NAMALWA (cell line): ENCODE measurements around the gene MAPK8.

Experiments
- DNase-seq: peaks from one replicate; pipeline ENCODE4 v3.0.0-alpha.2; 2015; ENCODE audit warnings: low spot score

MAPK8 gene

DNA sequence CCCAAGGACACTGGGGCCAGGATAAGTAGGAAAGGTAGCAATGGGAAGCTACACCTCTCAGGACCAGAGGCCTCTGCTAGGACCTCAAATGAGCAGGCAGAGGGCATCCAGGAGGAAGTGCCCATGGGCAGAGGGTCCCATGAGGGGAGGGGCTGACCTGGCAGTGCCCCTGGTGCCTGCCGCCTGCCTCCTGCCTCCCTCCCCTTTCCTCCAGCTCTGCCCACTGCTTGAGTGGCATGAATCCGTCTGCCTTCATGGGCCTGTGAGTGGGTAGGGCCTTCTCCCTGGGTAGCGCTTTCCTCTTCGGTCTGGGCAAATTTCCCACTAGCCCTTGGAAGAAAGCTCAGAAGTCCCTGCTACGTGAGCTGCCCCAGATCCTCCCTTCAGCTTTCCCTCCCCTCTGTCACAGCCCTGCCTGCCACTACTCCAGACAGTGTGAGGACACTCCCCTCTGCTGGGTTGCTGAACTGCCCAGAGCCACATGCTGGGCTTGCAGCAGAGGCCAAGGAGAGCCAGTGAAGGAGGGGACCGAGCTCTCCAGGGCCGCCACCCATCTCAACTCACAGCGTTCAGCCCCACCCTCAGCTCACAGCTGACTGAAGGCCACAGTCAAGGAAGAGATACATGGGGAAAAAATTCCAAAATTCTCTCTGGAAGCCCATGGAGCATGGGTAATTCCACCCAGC is 157.0 kb downstream of the MAPK8 start:
- no peak for DNase-seq

- DNase-seq, result no peak
Measured at GRCh38 chr10:48464121-48464870, 157.8 kb downstream of the MAPK8 start.

GRCh38 chr10:48464871-48465736 is 158.6 kb downstream of the MAPK8 start:
- DNase-seq, result no peak

DNA sequence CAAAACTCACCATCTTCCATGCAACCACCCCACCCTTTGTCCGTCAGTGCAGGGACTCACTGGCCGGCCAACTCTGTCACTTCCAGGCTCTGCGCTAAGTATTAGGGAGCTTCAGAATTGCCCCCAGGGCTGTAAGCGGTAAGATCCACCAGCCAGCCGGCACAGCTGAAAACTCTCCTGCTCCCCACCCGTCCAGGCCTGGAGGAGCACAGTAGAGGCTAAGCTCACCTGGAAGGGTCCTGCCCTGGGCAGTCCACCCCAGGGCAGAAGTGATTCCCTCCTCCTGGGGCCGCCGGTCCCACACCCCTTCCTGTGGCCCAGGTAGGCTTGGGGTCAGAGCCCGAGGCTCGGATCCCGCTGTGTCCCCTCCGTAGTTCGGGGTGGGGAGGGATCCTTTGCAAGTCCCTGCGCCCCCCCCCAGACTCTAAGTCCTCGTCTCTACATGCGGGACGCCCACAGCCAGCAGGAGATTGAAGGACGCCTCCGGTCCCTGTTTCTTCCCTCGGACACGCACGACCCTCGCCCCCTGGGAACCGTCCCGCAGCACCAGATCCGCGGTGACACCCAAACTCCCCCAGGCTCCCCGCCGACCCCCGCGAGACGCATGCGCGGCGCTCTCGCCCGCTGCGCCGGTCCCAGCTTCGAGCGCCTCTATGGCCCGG is 159.5 kb downstream of the MAPK8 start:
- no peak for DNase-seq

DNA sequence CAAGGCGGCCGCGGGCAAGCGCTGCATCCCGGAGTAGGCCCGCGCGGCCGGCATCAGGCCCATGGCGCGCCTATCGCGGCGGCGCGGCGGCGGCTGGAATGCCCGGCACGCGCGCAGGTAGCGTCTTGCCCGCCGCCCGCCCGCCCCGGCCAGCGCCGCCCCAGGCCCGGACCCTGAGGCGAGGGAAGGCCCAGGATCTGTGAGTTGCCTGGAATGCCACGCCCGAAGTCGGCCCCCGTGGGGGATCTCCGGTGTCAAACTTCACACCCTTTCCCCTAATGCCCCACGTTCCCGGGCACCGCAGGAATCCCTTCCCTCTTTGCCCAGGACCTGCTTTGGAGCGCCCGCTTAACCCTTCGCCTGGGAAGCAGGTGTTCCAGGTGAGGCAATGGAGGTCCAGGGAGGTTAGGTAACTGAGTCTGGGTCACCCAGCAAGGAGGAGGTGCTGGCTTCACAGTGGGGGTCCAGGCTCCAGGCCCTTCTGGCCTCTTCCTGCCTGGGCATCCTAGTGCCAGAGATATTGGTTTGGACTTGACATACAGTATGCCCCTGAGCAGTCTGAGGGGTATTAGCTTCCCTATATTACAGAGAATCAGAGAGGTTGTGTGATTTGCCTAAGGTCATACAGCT is 160.2 kb downstream of the MAPK8 start:
- no peak for DNase-seq

DNA sequence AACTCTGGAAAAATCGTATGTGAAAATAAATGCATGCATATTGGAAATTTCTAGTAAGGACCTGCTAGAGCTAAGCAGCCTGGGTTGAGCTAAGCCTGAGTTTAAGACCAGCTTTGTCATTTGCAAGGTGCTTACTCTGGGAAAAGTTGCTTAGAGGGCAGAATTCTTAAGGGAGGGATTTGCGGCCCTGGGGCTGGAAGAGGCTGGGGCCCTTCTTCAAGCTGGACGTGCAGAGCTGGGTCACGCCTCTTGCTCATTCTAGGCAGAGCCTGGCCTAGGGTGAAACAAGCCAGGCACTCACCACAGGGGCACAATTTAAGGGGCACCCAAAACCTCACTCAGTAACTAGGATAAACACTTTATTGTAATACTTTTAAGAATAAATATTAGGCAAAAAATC is 161.2 kb downstream of the MAPK8 start:
- no peak for DNase-seq

DNA sequence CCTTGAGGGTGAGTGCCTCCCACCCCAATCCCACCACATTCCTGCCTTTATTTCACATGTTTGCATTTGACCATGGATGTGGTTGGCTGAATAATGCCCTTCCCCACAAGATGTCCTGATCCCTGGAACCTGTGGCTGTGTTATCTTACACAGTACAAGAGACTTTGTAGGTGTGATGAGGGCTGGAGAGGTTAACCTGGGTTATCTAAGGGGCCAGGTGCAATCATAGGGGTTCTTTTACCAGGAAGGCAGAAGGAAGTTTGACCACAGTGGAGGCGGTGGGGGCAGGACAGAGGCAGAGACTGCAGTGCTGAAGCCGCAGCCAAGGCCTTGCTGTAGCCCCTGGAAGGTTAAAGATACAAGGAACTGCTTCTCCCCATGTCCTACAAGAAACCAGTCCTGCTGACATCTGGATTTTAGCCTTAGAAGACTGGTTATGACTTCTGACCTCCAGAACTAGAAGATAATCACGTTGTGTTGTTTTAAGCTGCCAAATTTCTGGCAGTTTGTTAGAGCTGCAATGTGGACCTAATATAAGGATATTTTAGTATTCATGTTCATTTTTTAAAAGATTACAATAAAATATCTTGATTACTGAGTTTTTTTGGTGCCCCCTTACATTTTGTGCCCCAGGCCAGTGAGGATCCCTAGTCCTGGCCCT is 161.8 kb downstream of the MAPK8 start:
- DNase-seq, result no peak

GRCh38 chr10:48468866-48469511 is 162.5 kb downstream of the MAPK8 start:
- DNase-seq, result no peak

DNA sequence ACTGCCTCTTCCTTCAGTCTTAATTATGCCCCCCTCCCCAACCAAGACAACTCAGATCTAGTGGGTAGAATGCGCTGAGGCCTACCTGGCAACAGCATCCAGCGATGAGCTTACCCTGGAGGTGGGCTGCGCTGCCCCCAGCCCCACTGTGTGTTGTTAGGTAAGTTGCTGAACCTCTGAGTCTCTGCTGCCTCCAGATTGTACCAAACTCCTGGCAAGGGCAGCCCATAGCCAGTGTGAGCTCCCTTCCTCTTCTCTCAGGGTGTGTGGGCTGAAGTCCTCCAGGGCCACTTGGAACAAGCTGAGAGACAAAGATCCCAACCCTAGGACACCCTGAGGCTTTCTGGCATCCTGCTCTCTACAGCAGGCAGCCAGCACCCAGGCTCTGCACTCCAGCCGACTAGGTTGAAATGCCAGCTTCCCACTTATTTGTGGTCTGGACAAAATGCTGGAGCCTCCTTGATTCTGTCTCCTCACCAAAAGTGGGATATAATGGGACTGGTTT is 163.1 kb downstream of the MAPK8 start:
- DNase-seq, result no peak

DNA sequence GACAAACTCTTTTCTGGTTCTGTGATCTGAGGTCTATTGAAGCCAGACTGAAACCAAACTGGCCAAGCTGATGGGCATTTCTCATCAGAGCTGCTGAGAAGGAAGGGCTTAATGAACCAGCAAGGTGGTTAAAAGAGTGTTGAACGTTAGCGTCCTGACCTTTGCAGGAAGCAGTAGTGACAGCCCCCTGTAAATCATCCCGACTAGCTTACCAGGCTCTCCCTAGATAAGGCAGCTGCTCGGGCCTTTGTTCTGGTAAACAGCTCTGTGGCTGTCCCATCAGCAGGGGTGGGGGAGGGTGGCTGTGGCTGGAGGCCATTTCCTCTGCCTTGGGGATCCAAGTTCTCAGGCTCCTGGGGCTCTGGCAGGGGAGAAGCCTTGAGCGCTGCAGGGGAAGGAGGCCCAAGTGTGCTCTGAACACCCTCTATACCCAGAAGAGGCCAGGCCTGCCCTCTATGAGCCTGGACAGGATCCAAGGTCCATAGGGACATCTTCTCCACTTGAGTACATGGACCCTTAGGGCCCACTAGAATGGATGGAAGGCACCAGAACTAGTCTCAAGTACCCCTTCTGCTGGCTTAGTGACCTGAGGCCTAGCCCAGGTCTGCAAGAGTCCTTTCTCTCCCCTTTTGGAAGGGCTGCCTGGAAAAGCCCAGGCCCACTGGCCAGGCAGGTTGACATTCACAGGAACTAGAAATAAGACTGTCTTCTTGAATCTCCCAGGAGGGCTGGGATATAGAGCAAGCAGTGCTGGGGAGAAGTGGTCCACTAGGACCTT is 163.8 kb downstream of the MAPK8 start:
- no peak for DNase-seq

DNA sequence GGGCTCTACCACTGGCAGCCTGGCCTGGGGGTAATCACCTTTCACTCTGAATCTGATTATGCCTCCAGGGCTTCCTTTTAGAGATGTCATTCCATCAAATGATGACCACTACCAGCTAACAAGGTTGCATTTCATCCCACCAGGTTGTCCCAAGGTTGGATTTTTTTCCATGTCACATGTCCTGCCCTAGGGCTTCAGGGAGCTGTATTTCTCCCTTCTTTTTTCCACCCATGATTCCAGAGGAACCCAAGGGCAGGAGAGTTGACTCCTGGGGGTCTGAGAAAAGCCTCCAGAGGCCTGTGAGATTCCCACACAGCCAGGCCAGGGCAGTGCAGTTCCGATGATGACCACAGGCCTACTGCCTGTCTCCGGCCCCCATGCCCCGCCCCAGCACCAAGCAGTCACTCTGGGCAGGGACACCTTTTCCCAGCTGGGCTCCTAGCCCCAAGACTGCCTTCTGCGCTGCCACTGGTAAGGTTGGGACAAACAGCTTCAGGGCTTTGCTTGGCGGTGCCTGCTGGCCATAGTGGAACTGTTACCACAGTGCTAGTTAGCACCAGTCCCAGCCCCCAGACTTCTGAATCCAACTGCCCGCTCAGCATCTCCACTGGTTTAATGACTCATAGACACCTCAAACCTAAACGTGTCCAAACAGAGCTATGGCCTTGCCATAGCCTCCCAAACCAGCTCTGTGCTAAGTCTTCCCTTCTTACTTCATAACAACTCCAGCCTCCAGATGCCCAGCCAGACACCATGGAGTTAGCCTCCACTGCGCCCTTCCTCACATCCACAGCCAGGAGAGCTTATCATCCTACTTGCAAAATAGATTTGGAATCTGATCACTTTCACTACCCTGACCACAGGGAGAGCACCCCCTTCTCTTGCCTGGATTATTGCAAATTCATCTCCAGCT is 164.7 kb downstream of the MAPK8 start:
- DNase-seq, result no peak

DNA sequence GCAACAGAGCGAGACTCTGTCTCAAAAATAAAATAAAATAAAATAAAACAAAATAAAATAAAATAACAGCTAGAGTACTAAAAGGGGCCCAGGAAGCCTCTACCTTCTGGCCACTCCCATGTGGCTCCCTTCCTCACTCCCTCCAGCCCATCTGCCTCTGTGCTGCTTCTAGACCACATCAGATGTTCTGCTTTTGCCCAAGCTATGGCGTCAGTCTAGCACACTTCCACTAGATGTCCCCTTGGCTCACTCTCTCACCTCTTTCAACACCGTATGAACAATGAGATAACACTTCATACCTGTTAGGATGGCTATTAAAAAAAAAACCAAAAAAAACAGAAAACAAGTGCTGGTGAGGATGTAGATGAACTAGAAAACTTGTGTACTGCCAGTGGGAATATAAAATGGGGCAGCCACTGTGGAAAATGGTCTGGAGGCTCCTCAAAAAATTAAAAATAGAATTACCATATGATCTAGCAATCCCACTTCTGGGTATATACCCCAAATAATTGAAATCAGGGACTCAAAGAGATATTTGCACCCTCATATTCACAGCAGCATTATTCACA is 166.1 kb downstream of the MAPK8 start:
- no peak for DNase-seq

DNA sequence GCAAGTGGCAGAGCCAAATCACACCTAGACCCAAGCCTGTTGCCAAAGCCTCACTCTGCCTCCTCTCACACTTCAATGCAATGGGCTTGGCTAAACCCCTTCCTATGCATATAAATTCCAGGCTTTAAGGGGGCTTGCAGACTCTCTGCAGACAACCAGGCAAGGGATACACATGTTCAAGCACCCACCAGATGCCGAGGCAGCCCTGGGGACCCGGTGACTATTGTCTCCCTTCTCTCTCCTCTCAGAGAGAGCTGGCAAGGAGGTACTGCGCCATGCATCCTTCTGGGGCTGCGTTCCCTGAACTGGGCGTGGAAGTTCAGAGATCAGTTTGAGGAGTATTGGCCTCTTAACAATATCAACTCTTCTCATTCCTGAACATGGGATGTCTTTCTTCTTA is 167.2 kb downstream of the MAPK8 start:
- no peak for DNase-seq

- DNase-seq, result no peak
Measured at GRCh38 chr10:48474765-48475365, 168.4 kb downstream of the MAPK8 start.

DNA sequence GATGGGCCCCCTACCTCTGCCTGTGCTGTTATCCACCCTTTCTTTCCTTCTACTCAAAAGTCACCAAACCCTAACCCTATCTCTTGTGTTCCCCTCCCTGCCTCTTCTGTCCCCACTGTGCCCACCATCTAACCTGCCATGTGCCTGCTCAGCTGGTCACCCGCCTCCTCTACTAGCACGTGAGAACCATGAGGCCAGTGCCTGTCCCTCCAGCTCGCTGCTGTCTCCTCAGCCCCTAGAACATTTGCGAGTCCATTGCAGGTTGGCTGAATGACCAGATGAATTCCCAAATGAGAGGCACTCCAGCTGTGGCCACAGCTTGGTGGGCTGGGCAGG is 169.4 kb downstream of the MAPK8 start:
- no peak for DNase-seq

DNA sequence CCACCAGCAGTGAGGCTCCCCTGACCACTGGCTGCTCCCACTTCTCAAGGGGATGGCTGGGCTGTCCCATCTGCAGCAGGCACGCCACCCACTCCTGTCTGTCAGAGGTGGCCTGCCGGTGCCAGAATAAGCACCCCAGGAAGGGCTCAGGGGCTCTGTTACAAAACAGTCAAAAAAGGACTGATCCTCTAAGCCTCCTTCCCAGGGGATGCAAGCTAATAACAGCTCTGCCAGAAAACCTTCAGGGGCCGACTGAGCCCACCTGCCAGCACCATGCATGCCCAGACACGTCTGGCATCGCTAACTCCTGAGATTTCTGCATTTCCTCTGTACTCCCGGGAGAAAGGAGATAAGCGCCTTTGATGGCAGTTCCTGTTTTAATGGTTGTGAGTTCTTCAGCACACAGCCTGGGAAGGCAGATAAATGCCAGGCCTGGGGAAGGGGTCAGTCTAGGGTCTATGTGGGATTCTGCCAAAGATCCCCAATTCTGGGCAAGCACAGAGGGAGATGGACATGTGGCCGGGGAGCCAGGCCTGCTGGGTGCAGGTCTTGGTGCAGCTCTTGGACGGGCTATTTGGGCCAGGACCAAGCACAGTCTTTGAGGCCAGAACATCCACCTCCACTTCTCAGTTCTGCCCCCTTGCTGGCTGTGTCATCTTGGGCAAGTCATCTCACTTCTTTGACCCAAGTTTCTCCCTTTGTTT is 170.0 kb downstream of the MAPK8 start:
- DNase-seq, result no peak

- no peak for DNase-seq
Measured at GRCh38 chr10:48477141-48477540, 170.7 kb downstream of the MAPK8 start.
